GM21447 (cell line): ENCODE measurements around the gene PLXDC1.
A peak's percentile ranks its signal among the peaks of the same experiment; 100 is the strongest.
"Not testable (repeated sequence)": the region's sequence is repeated elsewhere in the genome, so short reads cannot be mapped to it uniquely, and the experiment has no call there.

Experiments used
- ATAC-seq: cut with Tn5 transposase; IDR thresholded peaks from one replicate; pipeline ENCODE4 v1.9.1; 2021; ENCODE audit not compliant: unreplicated experiment

Gene PLXDC1

GRCh38 chr17:39183045-39183444, 31.6 kb upstream of the PLXDC1 start:
- no peak for ATAC-seq

DNA sequence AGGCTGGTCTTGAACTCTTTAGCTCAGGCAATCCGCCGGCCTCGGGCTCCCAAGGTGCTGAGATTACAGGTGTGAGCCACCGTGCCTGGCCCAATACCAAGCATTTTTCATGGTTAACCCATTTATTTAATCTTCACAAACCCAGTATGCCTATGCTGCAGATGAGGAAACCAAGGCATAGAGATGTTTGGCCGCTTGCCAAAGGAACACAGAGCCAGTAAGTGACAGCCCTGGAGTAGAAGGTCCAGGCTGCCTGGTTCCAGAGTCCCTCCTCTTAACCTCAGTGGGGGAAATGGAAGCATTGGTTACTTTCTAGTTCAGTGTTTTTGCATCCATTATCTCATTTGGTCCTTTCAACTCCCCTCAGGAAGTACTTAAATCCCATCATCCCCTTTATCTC, 29.9 kb upstream of the PLXDC1 start:
- ATAC-seq, result no peak

DNA sequence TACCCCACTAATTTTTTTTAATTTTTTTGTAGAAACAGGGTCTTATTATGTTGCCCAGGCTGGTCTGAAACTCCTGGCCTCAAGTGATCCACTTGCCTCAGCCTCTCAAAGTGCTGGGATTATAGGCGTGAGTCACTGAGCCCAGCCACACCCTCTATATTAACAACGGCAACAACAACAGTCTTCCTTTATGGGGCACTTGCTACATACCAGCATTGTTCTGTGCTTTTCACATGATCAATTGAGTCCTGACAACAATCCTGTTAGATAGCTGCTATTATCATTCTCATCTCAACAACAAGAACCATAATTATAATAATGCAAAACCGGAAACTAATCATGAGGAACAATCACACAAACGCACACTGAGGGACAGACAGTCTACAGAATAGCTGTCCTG, 27.1 kb upstream of the PLXDC1 start:
- ATAC-seq, result no peak

DNA sequence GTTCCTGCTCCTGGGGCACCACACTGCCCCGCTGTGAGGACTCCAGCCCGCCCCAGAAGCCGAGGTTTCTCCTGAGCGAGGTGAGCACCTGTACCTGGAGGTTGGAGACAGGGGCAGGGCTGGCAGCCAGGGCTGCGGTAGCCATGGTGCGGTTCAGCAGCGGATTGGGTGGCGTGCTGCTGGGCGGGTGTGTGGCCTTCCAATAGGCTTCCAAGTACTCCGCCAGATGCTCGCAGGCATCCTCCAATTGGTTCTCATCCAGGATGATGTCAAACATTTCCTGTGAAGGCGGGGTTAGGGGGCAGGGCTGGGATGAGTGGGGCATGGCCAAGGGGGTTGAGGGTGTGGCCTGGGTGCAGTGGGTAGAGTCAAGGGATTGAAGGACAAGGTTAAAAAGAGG, 25.8 kb upstream of the PLXDC1 start:
- ATAC-seq, result no peak

DNA sequence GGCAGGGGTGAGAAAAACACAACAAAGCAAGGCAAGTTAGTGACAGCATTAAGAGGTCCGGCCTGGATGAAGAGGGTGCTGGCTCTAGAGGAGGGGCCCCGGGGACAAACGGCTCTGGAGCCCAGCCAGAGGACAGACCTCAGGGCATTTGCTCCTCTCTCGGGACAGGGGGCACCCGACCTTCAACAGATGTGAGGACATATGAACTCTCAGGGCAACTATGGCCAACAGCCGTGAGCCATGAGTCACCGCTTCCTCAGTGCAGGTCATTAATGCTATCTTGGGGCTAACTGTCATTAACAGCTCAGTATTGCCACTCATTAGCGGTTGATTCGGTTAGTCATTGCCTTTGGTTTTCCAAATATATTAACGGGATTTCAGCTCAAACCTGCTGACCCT, 24.3 kb upstream of the PLXDC1 start:
- ATAC-seq, result no peak

- no peak for ATAC-seq
Observed at GRCh38 chr17:39174920-39175694, 23.7 kb upstream of the PLXDC1 start.

DNA sequence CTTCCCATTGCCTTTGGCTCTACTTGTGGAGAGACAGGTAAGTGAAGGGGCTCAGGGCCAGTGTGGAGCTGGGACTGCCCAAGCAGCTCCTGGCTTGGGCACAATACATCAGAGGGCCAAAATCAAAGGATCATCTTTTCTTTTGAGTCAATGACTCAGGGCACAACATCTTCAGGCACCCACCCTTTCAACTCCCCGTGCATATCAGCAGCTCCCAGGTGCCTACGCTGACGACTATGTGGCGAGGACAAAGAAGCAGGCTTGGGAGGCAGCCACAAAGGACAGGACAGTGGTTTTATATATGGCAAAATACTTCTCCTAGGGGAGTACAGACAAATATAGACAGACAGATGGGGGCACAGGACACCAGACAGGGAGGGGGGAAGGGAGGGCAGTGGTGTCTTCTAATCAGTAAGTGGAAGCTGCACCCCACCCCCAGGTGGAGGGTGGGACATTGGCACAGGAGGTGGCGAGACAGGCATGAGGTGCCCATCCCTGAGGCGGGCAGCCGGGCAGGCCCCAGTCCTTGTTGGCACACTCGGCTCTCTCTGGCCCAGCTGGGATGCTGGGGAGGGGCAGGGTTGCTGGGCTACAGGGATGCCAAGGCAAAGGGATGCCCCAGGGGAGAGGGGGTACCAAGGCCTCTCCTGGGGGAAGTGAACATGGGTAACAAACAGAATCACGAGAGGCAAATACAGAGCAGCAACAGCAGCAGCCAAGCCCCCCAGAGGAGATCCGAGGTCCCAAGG, 22.3 kb upstream of the PLXDC1 start:
- no peak for ATAC-seq

GRCh38 chr17:39173080-39173479, 21.6 kb upstream of the PLXDC1 start:
- no peak for ATAC-seq

DNA sequence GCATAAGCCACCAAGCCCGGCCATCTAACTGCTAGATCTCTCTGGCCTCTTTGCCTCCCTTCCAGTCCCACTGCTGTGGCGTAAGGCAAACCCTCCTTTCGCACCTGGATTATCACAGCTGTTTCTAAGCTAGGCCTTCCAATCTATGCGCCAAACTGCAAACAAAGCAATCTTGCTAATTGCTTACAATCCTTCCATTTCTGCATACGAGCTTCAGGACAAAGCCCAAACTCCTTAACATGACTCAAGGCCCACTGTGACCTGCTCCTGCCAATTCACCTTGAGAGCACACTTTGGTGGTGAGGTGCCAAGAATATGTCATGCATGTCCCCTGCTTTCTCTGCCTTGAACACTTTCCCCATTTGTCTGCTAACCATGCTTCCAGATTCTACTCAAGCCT, 20.5 kb upstream of the PLXDC1 start:
- no peak for ATAC-seq

- ATAC-seq, result no peak
Observed at GRCh38 chr17:39170558-39170957, 19.1 kb upstream of the PLXDC1 start.

DNA sequence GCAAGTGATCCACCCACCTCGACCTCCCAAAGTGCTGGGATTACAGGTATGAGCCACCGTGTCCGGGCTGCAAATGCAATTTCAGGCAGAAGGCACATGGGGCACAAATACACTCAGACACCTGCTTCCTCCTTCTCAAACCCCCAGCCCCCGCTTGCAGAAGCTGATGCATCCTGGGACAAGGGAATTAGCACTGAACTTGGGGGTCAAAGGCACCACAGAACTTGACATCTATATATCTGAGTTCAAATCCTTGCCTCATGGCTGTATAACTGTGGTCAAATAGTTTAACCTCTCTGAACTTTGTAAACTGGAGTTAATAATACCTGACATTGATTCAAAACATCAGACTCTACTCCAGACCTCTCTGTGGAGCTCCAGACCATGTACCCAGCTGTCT, 18.7 kb upstream of the PLXDC1 start:
- ATAC-seq, result no peak

DNA sequence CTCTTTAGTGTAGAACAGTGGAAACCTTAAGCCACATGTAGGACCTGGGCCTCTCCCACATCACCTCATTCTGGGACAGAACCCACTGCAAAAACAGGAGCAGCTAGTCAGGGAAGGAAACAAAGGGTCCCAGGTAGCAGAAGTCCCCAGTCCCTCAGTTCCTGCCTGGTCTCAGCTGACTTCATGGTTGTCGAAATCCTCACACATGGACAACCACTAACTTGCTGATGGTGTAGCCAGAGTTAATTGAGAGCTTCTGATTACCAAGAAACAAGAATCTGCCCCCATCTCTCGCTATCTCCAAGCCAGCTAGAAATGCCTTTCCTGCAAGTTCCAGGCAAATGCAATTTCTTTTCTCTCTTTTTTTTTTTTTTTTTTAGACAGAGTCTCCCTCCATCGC, 18.1 kb upstream of the PLXDC1 start:
- ATAC-seq, result no peak

DNA sequence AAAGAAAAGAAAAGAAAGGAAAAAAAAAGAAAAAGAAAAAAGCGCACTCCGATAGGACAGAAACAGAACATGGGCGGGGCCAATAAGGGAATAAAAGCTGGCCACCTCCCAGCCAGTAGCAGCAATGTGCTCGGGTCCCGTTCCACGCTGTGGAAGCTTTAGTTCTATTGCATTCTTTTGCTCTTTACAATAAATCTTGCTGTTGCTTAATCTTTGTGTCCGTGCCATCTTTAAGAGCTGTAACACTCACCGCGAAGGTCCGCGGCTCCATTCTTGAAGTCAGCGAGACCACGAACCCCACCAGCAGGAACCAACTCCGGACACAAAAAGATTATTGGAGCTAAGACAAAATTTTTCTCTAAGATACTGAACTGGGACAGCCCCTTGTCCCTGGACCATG, 17.7 kb upstream of the PLXDC1 start:
- no peak for ATAC-seq

DNA sequence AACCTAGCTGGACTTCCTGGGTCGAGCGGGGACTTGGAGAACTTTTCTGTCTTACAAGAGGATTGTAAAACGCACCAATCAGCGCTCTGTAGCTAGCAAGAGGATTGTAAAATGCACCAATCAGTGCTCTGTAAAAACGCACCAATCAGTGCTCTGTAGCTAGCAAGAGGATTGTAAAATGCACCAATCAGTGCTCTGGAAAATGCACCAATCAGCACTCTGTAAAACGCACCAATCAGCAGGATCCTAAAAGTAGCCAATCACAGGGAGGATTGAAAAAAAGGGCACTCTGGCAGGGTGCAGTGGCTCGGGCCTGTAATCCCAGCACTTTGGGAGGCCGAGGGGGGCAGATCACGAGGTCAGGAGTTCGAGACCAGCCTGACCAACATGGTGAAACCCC, 17.1 kb upstream of the PLXDC1 start:
- ATAC-seq, result not testable (repeated sequence)

GRCh38 chr17:39167476-39167875, 16.0 kb upstream of the PLXDC1 start:
- ATAC-seq, result no peak

GRCh38 chr17:39166437-39167335, 15.2 kb upstream of the PLXDC1 start:
- no peak for ATAC-seq

DNA sequence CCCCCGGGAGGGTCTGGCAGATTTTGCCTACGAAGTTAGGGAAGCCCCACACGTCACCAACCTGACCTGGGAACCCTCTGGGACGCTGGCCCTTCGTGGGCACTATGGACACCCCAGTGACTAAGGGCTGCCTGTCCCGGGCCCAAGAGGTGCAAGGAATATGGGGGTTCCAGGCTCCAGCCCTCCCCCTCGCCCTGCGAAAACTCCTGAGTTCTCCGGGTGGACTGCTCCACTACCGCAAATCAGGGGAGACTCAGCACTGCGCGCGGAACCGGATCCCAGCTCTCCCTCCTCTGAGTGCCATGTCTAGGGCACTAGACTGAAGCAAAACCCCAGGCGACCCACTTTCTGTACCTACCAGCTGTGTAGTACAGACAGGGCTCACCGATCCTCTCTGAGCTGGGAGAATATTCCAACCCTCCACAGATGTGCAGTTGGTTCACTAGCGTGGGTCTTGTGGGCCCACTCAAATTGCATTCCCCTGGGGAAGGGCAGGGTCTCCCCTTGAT, 14.5 kb upstream of the PLXDC1 start, which contains the start of gene ARL5C:
TSS of gene ARL5C (minus strand) at position 321 of the 509 bp plus-strand sequence. CDS start 401 bp downstream, outside the sequence.
- ATAC-seq, result no peak

- ATAC-seq, result no peak
Observed at GRCh38 chr17:39165178-39165840, 13.9 kb upstream of the PLXDC1 start.

DNA sequence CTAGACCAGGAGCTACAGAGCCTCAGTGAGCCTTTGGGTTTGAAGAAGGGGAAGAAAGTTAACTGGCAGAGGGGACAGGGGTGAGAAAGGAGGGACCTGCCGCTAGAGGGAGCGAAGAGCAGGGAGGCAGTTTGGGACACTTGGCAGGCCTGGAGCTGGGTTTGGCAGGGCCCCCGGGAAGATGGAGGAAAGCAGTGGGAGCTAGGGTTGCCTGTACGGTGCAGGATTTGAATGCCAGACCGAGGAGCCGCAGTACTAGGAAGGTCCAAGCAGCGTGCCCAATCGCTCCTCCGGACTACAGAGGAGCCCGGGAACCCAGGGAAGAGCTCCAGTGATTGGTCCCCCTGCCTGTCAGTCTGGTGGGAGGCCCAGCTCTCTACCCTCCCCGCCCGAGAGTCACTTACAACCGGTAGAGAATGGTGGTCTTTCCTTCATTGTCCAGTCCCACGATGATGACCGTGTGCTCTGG, 13.3 kb upstream of the PLXDC1 start:
- ATAC-seq, result peak; percentile 75

DNA sequence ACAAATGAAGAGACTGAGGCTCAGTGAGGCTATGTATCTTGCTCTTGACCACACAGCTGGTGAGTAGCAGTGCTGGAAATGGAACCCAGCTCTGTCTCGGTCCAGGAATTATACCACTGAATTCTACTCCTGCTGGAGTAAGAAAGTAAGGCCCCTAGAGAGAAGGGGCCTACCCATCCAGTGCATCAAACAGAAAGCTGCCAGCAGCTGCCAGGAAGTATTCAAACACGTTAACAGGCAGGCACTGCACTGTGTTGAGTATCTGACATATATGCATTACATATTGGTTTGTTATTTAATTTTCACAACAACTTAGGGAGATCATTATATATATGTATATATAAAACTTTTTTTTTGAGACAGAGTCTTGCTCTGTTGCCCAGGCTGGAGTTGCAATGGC, 10.5 kb upstream of the PLXDC1 start:
- no peak for ATAC-seq

- no peak for ATAC-seq
Observed at GRCh38 chr17:39158623-39159022, 7.2 kb upstream of the PLXDC1 start.
